HS-5 (cell line): Measurements from ENCODE around the gene TDO2.
A peak's percentile ranks its signal among the peaks of the same experiment; 100 is the strongest.
"Not testable (repeated sequence)": the region's sequence is repeated elsewhere in the genome, so short reads cannot be mapped to it uniquely, and the experiment has no call there.

Experiments
- DNase-seq: peaks from one replicate; pipeline ENCODE4 v3.0.0-alpha.2; 2012; ENCODE audit warnings: low read depth

Gene TDO2

DNA sequence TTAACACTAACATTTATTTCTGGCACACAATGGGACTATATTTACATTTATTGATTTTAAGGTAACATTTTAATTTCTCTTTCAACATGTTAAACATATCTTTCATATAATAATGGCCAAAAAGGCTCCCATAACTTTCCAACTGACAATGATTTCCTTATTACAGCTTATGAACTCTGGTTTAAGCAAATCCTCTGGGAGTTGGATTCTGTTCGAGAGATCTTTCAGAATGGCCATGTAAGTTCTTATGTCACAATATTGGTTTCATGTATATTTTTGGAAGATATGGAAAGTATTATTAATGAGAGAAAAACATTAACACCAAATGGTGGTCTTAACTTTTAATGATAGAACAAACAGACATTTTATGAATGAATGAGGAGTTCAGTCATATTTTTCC is 4.1 kb downstream of the TDO2 start:
- DNase-seq = no peak

DNA sequence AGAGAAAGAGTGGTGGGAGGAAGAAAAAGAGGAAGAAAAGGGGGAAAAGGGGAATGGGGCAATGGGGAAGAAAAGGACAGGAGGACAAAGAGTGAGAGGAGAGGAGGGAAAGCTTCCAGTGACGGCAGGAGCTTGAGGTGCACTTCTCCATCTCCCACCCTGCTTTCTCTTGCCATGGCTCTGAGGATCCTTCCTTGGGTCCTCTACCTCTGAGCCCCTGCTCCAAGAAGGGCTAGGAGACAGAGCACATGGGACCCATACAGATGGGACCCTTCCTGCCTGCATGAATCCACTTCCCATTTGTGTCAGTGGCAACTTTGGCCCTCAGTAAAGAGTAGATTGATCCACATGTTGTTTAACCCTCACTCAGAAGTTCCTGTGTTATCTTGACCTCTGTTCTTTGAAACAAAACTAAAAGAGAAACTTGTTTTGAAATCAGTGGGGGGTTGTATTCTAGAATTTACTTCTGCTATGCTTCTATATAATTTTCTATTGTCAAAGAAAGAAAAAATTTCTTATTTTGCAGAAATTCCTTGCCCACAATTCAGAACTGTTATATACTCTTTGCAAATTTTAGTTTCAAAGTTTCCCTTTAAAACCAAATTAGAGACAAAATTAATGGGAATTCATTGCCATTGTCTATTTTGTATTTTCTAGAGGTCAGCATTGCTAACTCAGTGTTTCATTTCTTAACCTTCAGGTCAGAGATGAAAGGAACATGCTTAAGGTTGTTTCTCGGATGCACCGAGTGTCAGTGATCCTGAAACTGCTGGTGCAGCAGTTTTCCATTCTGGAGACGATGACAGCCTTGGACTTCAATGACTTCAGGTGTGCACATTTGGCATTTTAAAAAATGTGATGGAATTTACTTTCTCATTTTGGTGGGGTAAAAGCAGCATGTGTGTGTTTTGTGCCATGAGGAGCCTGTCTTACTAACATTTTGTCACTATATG is 5.0 kb downstream of the TDO2 start:
- DNase-seq = no peak

DNA sequence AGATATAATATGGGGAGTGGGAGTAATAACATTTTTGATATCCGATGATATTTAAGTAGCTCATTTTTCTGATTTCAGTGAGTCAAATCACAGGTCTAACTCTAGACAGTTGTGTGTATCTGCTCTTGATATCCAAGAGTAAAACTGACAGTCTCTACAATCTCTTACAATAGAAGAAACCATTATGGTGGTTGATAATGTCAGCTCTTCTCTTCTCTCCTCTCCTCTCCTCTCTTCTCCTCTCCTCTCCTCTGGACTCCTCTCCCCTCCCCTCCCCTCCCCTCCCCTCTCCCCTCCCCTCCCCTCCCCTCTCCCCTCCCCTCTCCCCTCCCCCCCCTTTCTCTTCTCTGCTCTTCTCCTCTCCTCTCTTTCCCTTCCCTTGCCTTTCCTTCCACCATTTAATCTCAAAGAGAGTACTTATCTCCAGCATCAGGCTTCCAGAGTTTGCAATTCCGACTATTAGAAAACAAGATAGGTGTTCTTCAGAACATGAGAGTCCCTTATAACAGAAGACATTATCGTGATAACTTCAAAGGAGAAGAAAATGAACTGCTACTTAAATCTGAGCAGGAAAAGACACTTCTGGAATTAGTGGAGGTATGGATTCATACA is 6.2 kb downstream of the TDO2 start:
- no peak for DNase-seq

DNA sequence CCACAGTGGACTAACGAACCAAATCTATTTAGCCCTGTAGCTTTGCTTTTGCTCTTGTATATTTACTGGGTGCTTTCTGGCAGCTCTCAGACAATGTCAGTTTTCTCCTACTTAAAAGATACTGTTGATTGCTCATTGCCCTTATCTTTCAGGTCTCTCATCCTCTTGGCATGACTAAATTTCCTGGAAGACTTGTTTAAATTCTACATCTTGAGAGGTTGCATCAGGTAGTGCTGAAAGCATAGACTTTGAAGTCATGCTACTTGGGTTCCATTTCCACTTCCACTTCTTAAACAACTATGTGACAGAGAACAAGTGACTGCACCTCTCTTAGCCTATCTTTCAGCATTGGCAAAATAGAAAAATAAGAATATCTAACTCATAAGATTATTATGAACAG is 8.4 kb downstream of the TDO2 start:
- no peak for DNase-seq

DNA sequence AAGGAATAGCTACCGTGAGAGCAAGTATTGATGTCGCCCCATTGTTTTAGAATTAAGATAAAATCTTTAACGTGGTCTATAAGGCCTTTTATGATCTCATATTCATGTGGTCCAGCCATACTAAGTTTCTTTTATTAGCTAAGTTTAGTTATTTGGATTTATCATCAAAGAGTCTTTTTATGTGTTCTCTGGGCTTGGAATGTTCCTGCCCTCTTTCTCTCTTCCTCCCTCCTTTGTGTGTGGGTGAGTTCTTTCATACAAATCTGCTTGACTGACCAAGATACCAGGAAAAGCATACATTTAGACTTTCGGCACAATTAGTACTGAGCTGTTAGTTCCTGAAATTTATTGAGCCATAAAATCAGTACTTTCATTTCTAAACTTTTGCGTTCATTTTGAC is 11.3 kb downstream of the TDO2 start:
- no peak for DNase-seq

DNA sequence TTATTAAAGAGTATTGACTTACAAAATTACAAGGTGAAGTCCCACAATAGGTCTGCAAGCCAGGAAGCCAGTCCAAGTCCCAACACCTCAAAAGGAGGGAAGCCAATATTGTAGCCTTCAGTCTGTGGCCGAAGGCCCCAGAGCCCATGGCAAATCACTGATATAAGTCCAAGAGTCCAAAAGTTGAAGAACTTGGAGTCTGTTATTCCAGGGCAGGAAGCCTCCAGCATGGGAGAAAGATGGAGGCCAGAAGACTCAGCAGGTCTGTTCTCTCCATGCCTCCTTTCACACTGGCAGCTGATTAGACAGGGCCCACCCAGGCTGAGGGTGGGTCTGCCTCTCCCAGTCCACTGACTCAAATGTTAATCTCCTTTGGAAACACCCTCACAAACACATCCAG is 18.1 kb downstream of the TDO2 start:
- no peak for DNase-seq

DNA sequence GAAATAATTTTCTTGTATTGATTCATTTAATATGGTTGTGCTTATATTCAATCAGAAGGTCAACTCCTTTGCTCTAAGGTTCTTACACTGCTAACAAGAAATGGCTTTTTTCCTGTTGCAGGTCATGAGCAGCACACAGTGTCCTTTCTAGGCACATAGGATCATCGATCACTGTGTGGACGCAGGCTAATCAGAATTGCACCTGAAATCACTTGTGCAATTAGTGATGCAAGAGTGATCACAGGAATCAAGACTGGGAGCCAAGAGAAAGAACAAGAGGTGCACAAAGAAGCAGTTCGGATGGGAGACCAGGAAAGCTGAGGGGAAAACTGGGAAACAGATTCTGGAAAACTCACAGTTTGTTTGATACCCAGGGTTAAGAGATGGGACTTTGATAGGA is 21.1 kb downstream of the TDO2 start:
- no peak for DNase-seq

DNA sequence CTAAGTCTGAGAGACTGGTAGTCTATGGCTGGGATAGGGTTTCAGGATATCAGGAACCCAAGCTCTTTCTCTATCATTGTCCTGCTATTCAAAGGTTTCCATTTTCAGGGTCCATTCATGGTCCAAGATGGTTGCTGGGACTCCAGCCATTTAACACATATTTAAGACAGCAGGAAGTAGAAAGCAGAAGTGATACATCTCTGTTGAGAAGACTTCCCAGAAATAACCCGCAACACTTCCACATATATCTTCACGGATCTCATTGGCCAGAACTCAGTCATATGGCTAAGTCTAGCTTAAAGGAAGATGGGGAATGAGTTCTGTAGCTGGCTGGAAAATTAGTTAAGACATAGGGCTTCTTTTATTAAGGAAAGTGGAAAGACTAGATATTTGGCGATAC is 26.3 kb downstream of the TDO2 start:
- no peak for DNase-seq

DNA sequence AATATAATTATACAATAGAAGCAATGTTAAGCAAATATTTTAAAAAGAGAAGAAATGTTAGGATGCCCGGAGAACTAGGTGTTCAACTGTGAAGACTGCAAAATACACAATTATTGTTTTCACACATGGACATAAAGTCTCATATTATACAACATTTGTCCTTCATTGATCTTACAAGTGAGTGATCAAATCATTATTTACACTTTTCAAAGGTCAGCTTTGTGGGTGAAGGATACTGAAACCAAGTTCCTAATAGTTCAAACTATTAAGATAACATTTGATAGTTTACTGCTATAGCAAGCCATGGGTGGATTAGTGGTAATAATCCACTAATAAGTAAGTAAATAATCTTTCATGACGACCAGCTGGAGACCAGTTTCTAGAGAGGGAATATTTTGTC is 26.8 kb downstream of the TDO2 start:
- no peak for DNase-seq

DNA sequence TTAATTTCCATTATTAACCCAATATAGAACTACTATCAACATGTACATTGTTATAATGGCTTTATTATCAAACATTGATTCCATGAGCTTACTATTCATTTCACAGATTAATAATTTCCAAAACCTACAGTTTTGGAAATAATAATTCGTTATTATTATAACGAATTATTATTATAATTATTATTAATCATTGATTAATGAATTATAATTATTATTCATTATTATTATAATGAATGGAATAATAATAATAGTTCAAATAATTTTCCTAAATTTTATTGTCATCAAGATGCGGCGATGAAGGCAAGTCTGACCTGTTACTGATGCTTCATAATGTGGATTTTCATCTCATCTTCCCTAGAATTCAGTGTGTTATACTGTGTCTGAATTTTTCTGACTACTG is 28.1 kb downstream of the TDO2 start:
- DNase-seq = no peak

DNA sequence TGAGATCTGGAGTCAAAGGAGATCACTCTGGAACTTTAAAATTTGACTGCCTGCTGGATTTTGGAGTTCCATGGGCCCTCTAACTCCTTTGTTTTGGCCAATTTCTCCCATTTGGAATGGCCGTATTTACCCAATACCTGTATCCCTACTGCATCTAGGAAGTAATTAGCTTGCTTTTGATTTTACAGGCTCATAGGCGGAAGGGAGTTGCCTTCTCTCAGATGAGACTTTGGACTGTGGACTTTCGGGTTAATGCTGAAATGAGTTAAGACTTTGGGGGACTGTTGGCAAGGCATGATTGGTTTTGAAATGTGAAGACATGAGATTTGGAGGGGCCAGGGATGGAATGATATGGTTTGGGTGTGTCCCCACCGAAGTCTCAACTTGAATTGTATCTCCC is 31.1 kb downstream of the TDO2 start:
- DNase-seq = not testable (repeated sequence)

DNA sequence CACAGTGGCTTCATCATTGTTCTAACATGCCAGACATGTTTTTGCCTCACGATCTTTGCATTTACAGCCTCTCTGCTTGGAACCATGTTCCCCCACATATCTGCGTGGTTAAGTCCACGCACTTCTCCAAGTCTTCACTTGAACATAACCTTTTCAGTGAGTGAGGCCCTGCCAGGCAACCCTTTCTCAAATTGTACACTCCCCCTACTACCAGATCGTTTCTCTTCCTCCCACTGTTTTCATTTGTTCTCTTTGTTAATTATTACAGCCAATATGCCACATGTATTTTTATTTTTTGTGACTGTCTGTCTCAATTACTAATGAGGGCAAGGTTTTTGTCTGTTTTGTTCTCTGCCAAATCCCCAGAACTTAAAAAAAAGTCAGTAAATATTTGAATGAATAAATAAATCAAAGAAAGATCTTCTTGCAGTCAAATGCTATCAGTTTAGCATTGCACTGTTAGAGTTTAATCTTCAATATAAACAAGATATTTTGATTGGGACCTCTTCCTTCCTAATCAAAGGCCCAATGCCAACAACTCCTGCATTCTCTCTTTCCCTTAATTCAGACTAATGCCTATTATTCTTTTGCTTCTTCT is 32.0 kb downstream of the TDO2 start:
- no peak for DNase-seq

DNA sequence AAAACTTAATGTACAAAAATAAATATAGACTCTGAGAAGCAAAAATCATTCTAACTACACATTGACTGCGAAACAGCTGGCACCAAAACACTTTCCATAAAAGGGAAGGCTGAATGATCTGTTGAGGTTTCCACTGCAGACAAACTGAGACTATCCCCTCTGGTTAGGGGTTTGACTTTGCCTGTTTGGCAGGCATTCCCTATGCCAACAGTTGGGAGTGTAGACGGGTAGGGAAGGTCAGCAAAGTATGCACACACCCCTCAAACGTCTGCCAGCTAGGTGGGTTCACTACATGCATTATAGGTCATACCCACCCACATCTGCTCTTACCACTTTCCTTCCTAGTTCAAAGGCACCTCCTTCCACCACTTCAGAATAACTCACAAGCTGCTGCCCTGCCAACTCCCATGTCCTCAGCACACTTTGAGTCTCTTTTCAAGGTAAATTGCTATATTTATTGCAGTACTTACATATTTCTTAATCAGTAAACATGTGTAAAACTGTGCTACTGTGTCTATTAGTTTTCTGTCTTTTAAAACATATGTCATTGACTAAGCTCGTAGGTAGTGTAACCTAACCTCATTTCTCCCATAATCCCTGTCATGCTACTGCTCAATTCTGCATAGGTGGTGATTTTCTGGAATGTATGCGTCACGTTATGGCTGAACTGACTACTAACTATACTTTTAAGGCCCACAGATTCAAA is 37.7 kb downstream of the TDO2 start:
- no peak for DNase-seq

DNA sequence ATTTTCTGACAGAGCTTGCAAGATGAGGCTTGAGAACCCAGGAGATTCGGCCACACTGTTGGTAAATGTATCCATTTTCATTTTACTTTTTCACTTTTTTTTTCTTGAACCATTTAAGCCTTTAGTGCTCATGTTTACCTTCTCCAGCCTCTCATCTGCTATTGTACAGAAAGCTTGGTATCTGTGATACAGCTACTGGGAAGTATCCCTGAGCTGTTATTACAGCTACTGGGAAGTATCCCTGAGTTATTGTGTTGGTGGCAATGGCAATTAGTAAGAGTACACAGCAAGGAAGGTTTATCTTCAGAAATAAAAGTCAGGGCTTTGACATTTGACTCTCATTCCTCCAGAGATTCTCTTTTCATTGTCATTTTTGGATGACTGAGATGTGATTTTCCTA is 38.3 kb downstream of the TDO2 start:
- no peak for DNase-seq

DNA sequence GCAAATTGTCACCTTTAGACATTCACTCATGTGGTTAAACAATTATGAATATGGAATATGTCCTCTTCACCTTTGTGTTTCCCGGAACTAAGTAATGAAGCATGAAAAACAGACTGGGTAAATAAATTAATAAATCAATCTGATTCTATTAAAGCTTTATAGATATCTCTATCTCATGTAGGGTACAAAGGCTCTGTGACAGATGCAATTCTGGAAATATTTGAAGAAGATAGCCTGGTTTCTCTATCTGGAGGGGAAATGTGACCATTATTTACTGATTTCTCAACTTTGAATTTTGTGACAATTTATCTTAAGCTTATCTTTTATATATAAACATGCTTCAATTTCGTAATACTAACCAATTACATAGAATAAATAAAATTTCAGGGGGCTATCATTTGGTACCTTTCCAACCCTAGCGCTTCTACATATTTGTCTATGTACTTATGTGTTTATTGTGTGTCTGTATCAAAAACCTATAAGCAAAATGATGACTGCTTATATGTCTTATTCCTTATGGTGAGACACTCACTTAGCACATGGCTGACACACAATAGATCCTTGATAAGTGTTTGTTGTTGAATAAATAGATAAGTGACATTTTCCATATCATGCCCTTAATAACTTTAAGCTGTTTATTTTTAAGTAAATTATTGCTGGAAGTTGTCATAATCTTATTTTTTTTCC is 40.3 kb downstream of the TDO2 start:
- DNase-seq = no peak

DNA sequence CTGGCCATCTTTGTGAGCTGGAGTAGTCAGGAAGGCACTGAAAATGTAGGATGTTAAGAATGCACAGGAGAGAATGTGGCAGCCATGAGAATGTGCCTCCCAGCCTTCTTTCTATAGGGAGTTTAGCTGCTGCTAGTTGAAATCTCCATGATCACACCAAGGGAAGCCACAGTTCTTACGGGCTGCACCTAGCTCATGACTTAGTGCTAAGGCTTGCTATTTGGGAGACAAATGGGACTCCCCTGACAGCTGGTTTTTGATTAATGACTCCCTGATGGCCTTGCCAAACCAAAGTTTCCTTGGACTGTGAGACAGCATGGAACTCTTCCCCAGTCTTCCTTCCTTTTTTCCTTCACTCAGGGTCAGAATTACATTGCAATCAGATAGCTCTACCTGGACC is 41.0 kb downstream of the TDO2 start:
- DNase-seq = no peak

DNA sequence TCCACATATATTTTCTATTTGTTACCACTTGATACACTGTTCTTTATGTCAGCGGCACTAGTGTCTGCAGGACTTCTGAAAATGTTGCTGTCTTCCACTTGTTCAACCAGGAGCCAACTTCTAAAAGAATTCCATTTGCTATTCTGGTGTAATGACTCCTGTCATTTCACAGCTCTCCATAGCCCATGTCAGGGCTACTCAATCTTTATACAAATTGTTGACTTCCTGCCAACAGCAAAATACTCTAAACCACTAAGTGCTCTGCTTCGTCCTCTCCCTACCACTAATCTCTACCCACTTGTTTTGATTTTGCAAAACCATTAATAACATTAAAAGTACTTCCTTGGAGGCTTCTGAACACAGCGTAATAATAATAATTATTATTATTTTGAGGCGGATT is 43.0 kb downstream of the TDO2 start:
- DNase-seq = no peak

DNA sequence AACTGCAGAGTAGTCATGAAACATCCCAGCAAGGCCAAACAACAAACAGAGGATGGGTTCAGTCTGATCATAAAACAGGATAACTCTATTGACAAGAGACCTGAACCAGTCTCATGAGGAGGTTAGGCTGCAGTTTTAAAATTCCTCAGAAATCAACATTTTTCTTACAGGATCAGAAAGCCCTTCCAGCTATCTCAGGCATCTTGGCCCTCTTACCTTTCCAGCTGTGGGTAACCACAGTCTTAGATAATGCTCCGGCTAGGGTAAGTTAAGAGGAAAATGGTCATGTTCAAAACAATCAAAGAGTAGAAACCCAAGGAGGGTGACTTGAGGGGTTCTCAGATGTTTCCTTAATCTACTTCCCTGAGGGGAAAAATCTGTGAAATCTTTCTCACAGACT is 45.0 kb downstream of the TDO2 start:
- no peak for DNase-seq

DNA sequence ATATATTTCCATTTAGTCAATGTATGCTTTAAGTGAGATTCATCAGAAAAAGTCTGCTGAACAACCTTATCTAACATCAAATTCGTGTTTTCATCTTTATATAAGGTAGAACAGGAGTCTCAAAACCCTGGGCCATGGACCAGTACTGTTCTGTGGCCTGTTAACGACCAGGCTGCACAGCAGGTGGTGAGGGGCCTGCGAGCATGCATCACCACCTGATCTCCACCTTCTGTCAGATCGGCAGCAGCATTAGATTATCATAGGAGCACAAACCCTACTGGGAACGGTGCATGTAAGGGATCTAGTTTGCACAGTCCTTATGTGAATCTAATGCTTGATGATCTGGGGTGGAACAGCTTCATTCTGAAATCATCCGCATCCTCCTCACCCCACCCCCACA is 47.0 kb downstream of the TDO2 start:
- no peak for DNase-seq

DNA sequence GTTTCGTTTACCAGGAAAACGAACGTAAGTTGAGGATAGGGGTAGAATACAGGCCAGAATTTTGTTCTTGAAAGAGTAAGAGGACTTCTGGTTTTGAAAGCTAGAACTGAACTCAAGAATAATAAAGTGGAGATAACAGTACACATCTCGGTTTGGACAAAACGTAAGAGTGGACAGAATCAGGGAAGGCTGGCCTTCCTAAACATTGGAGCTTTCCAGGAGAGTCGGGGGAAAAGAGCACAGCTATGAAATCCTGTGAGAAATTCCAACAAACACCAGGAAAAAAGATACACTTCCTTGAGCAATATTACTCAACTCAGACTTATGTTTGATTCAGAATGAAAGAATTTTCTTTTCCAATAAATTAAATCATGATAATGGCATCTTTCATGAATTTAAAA is 49.0 kb downstream of the TDO2 start:
- no peak for DNase-seq

DNA sequence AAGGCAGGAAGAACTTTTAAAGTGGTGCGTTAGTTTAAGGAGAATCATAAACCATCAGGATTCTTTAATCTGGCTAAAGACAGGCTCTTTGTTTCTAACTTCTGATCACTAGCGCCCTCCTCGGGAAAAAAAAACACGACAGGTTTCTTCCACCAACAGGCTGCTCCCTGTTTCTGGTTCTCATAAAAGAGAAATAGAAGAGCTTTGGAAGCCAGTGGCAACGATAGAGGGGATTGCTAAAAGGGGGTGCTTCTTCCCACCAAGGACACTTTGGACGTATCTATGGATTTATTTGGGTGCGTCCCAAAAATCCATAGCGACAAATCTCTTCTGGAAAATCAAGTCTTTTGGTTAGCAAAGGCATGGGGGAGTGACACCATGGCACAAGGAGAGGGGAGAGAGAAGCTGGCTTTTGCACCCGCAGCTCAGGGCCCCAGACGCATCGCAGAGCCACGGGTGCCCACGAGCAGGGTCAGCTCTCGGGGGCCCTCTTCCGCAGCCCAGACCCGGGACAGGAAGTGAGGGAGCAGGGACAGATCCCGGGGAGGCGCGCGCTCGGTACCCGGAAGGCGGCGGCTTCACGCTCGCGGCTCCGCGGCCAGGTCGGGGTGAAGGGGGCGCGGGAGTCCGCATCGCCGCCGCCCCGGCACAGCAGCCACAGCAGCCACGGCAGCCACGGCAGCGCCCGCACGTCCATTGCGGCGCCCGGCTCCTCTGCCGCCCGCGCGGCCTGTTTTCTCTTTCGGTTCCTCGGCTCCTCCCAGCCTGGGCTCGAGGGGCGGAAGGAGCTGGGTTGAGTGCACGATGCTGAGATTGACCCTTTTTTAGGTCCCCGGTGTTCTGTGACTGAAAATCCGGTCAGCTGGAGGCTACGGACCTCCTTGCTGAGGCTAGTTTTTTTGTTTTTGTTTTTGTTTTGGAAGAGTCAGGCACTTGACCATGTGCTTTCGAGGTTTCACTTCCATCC is 49.9 kb downstream of the TDO2 start, which contains the start of gene CTSO:
TSS of gene CTSO (minus strand) at position 716 of the 967 bp plus-strand sequence. CDS start at position 697, 19 bp downstream.
- DNase-seq = peak; percentile 60
